OCI-LY1 (cell line): ENCODE measurements around the gene PHKA1.

Experiments
- CTCF ChIP-seq: fragments of 200-600 bp; sonication (generic), shearing (Covaris generic); IDR thresholded peaks from 2 replicates; pipeline ENCODE4 v1.5.1; 2017; ENCODE audit warnings: mild to moderate bottlenecking, antibody characterized with exemption, low read length, moderate library complexity, mixed read lengths
- EZH2 ChIP-seq: fragments of 200-600 bp; sonication (generic), shearing (Covaris generic); IDR thresholded peaks from 2 replicates; pipeline ENCODE4 v1.8.0; 2017; ENCODE audit warnings: borderline replicate concordance, mixed run types, mild to moderate bottlenecking, antibody characterized with exemption, low read length, moderate library complexity, mixed read lengths

DNA sequence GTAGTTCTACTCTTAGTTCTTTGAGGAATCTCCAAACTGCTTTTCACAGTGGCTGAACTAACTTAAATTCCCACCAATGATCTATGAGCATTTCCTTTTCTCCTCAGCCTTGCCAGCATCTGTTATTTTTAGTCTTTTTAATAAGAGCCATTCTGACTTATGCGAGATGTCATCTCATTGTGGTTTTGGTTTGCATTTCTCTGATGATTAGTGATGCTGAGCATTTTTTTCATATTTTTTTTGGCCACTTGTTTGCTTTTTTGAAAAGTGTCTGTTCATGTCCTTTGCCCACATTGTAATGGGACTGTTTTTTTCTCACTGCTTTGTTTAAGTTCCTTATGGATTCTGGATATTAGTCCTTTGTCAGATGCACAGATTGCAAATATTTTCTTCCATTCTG is 21.5 kb upstream of the PHKA1 start:
- TF ChIP-seq EZH2 (no peak), CTCF (no peak)
